Measurements from ENCODE around the gene CACTIN.

Gene CACTIN

DNA sequence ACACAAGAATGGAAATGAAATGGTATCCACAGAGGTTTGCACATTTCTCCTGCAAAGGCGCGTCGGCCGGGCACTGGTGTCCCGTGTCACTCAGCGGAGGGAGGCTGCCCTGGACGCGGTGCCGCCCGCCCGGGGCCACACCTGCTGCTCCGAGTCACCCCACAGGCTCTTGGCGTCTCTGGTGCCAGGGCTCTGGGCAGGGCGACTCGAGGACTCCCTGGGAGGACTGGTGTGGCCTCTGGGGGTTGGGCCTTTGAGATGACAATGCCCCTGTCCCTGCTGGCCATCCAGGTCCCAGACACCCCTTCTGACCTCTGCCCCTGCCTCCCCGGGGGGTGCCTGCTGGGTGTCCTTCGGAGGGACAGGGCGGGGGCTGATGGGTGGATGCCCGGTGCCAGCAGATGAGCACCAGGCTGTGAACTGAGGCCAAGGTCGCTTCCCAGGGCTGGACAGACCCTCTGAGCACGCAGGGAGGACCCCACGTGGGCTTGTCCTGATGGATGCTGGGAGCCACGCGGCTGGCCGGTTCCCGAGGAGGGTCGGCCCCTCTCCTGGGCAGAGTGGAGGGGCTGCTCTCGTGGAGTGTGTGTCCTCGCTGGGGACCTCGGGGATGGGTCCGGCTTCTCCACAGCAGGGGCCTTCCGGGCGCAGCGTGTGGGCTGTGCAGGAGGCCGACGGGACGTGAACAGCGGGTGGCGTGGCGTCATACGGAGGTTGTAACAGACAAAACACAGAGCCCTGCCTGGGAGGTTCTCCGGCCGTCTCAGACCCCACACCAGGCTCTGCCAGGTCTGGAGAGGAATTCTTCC is 4.7 kb upstream of the CACTIN start:
- TF ChIP-seq ZBTB7A (IDR thresholded peaks at IDR 0.05; ENCODE audit: low read depth) (no peak), CREB1 (IDR thresholded peaks at IDR 0.05; ENCODE audit: low read depth) (no peak), TAF1 (IDR thresholded peaks at IDR 0.05; ENCODE audit: low read depth) (no peak), RAD21 (IDR thresholded peaks at IDR 0.05; ENCODE audit: low read depth) (no peak), NFIC (IDR thresholded peaks at IDR 0.05) (no peak), TCF12 (IDR thresholded peaks at IDR 0.05; ENCODE audit: low read depth) (no peak), CEBPB (IDR thresholded peaks at IDR 0.05) (no peak)
- TF ChIP-seq, protein P1, sequence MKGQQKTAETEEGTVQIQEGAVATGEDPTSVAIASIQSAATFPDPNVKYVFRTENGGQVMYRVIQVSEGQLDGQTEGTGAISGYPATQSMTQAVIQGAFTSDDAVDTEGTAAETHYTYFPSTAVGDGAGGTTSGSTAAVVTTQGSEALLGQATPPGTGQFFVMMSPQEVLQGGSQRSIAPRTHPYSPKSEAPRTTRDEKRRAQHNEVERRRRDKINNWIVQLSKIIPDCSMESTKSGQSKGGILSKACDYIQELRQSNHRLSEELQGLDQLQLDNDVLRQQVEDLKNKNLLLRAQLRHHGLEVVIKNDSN (IDR thresholded peaks at IDR 0.05) = no peak
- TF ChIP-seq, protein P2, sequence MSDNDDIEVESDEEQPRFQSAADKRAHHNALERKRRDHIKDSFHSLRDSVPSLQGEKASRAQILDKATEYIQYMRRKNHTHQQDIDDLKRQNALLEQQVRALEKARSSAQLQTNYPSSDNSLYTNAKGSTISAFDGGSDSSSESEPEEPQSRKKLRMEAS (IDR thresholded peaks at IDR 0.05) = no peak

DNA sequence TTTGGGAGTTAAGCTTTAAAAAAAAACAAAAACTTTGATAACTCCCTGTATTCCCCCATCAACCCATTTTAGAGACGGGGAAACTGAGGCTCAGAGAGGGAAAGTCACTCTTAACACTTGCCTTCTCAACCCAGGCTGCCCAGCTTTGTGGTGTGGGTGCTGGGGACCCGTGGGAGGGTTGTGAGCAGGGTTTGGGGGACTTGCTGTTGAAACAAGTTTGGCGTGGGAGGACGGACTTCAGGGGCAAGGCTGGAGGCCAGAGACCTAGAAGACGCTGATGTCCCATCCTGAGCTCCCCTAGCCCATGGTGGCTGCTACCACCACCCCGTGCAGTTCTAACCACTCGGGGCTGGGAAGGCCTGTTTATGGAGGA is 747 bp upstream of the CACTIN start:
- TF ChIP-seq CREB1 (IDR thresholded peaks at IDR 0.05; ENCODE audit: low read depth) = no peak

DNA sequence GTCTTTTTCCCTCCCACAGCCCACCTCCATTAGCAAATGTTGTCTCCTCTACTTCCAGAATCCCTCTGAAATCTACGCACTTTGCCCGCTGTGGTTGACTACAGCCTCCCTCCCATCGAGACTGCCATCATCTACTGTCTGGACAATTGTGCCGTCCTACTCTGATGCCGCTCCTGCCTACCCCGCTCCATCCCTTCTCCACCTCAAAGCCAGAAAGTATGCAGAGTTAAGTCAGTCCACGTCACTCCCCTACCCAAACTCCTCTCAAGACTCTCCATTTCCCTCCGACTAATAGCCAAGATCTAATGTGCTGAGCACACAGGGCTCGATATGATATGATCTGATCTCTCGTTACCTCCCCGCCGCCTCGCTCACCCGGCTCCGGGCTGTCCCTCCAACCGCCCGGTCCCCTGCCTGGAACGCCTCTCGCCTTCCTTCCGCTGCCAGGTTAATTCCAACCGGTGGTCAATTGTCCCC is 556 bp downstream of the CACTIN start:
- TF ChIP-seq EP300 (IDR thresholded peaks at IDR 0.05; ENCODE audit: borderline replicate concordance) = no peak
- TF ChIP-seq, protein P3, sequence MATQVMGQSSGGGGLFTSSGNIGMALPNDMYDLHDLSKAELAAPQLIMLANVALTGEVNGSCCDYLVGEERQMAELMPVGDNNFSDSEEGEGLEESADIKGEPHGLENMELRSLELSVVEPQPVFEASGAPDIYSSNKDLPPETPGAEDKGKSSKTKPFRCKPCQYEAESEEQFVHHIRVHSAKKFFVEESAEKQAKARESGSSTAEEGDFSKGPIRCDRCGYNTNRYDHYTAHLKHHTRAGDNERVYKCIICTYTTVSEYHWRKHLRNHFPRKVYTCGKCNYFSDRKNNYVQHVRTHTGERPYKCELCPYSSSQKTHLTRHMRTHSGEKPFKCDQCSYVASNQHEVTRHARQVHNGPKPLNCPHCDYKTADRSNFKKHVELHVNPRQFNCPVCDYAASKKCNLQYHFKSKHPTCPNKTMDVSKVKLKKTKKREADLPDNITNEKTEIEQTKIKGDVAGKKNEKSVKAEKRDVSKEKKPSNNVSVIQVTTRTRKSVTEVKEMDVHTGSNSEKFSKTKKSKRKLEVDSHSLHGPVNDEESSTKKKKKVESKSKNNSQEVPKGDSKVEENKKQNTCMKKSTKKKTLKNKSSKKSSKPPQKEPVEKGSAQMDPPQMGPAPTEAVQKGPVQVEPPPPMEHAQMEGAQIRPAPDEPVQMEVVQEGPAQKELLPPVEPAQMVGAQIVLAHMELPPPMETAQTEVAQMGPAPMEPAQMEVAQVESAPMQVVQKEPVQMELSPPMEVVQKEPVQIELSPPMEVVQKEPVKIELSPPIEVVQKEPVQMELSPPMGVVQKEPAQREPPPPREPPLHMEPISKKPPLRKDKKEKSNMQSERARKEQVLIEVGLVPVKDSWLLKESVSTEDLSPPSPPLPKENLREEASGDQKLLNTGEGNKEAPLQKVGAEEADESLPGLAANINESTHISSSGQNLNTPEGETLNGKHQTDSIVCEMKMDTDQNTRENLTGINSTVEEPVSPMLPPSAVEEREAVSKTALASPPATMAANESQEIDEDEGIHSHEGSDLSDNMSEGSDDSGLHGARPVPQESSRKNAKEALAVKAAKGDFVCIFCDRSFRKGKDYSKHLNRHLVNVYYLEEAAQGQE (IDR thresholded peaks at IDR 0.05; ENCODE audit: low read depth) = no peak
- no peak for TF ChIP-seq EGR1 (IDR thresholded peaks at IDR 0.05)
- TF ChIP-seq NFIC (IDR thresholded peaks at IDR 0.05) = no peak
- no peak for TF ChIP-seq CEBPB (IDR thresholded peaks at IDR 0.05)
- TF ChIP-seq TCF12 (IDR thresholded peaks at IDR 0.05; ENCODE audit: low read depth) = no peak
- TF ChIP-seq, protein P1 (IDR thresholded peaks at IDR 0.05) = no peak
- no peak for TF ChIP-seq RAD21 (IDR thresholded peaks at IDR 0.05; ENCODE audit: low read depth)
- no peak for TF ChIP-seq TEAD4 (IDR thresholded peaks at IDR 0.05)
- TF ChIP-seq FOXM1 (IDR thresholded peaks at IDR 0.05; ENCODE audit: borderline replicate concordance, low read depth) = no peak
- TF ChIP-seq ZBTB7A (IDR thresholded peaks at IDR 0.05; ENCODE audit: low read depth) = no peak
- TF ChIP-seq CREB1 (IDR thresholded peaks at IDR 0.05; ENCODE audit: low read depth) = no peak
- TF ChIP-seq, protein P2 (IDR thresholded peaks at IDR 0.05) = no peak

DNA sequence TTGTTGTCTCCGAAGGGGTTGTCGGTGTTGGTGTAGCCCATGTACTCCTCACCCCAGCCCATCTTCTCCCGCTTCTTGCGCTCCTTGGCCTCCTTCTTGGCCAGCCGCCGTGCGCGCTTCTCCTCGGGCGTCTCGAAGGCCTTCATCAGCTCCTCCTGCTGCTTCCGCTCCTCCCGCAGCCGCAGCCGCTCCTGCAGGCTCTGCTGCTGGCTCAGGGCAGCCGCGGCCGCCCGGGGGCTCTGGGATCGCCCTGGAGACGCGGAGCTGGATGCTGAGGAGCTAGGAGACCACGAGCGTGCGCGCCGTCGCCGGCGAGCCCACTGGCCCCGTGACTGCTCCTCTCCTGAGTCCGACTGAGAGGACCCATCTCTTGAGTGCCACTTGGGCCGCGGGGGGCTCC is 2.9 kb downstream of the CACTIN start:
- TF ChIP-seq FOXM1 (IDR thresholded peaks at IDR 0.05; ENCODE audit: borderline replicate concordance, low read depth) = no peak
- TF ChIP-seq, protein P1 (IDR thresholded peaks at IDR 0.05) = no peak
- TF ChIP-seq, protein P3 (IDR thresholded peaks at IDR 0.05; ENCODE audit: low read depth) = no peak
- no peak for TF ChIP-seq YY1 (IDR thresholded peaks at IDR 0.05; ENCODE audit: low read depth)
- no peak for TF ChIP-seq NFIC (IDR thresholded peaks at IDR 0.05)
- no peak for TF ChIP-seq CREB1 (IDR thresholded peaks at IDR 0.05; ENCODE audit: low read depth)
- no peak for TF ChIP-seq TCF12 (IDR thresholded peaks at IDR 0.05; ENCODE audit: low read depth)
- TF ChIP-seq ZBTB7A (IDR thresholded peaks at IDR 0.05; ENCODE audit: low read depth) = no peak
- TF ChIP-seq CEBPB (IDR thresholded peaks at IDR 0.05) = no peak
- no peak for TF ChIP-seq TAF1 (IDR thresholded peaks at IDR 0.05; ENCODE audit: low read depth)
- TF ChIP-seq TEAD4 (IDR thresholded peaks at IDR 0.05) = no peak
- TF ChIP-seq, protein P2 (IDR thresholded peaks at IDR 0.05) = no peak
- no peak for TF ChIP-seq EGR1 (IDR thresholded peaks at IDR 0.05)

DNA sequence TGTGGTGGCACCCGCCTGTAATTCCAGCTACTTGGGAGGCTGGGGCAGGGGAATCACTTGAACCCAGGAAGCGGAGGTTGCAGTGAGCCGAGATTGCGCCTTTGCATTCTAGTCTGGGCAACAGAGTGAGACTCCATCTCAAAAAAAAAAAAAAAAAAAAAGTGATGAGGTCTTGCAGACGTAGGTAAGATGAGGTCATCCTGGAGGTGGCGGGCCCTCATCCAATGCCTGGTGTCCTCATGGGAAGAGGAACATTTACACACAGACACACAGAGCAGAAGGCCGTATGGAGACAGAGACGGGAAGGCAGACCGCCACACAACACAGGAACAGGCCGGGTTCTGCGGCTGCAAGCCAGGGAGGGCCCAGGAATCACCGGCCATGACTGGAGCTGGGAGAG is 4.4 kb downstream of the CACTIN start:
- TF ChIP-seq TAF1 (IDR thresholded peaks at IDR 0.05; ENCODE audit: low read depth) = no peak
- no peak for TF ChIP-seq FOXM1 (IDR thresholded peaks at IDR 0.05; ENCODE audit: borderline replicate concordance, low read depth)
- TF ChIP-seq, protein P3 (IDR thresholded peaks at IDR 0.05; ENCODE audit: low read depth) = no peak
- no peak for TF ChIP-seq ZBTB7A (IDR thresholded peaks at IDR 0.05; ENCODE audit: low read depth)
- TF ChIP-seq, protein P1 (IDR thresholded peaks at IDR 0.05) = no peak
- TF ChIP-seq TEAD4 (IDR thresholded peaks at IDR 0.05) = no peak
- TF ChIP-seq CREB1 (IDR thresholded peaks at IDR 0.05; ENCODE audit: low read depth) = no peak
- TF ChIP-seq NFIC (IDR thresholded peaks at IDR 0.05) = no peak
- TF ChIP-seq RAD21 (IDR thresholded peaks at IDR 0.05; ENCODE audit: low read depth) = no peak
- TF ChIP-seq EP300 (IDR thresholded peaks at IDR 0.05; ENCODE audit: borderline replicate concordance) = no peak
- TF ChIP-seq YY1 (IDR thresholded peaks at IDR 0.05; ENCODE audit: low read depth) = no peak
- TF ChIP-seq TCF12 (IDR thresholded peaks at IDR 0.05; ENCODE audit: low read depth) = no peak
- TF ChIP-seq CEBPB (IDR thresholded peaks at IDR 0.05) = no peak
- no peak for TF ChIP-seq EGR1 (IDR thresholded peaks at IDR 0.05)
- TF ChIP-seq, protein P2 (IDR thresholded peaks at IDR 0.05) = no peak

Data from Ishikawa (cell line).